Brain microvascular endothelial cell (primary cell): ENCODE results near the gene CA9.

Experiments used
- DNase-seq: peaks from one replicate; pipeline ENCODE4 v3.0.0-alpha.2; 2020
- H3K27ac ChIP-seq: fragments of 250-450 bp; sonication (Bioruptor Pico); 2 replicates; pipeline ENCODE4 v1.5.1; 2020; ENCODE audit warnings: mild to moderate bottlenecking, moderate library complexity
- H3K27me3 ChIP-seq: fragments of 250-450 bp; sonication (Bioruptor Pico); replicated peaks from 2 replicates; pipeline ENCODE4 v1.5.1; 2020; ENCODE audit warnings: mild to moderate bottlenecking
- H3K36me3 ChIP-seq: fragments of 250-450 bp; sonication (Bioruptor Pico); replicated peaks from 2 replicates; pipeline ENCODE4 v1.5.1; 2020; ENCODE audit warnings: mild to moderate bottlenecking
- H3K4me3 ChIP-seq: 2 replicates; pipeline ENCODE4 v1.5.1; 2011; ENCODE audit warnings: low read depth, mild to moderate bottlenecking, control low read depth, low read length, moderate library complexity
- in situ Hi-C: cut with HindIII; loops from 2 replicates; pipeline ENCODE4 v1.10.0; 2017; ENCODE audit warnings: low sequenced_read_pairs, low pct_ligation_motif_present
- TF ChIP-seq, protein P1 (sequence below): IDR thresholded peaks from 2 replicates; pipeline ENCODE4 v1.5.1; 2011; ENCODE audit warnings: low read depth, mild to moderate bottlenecking, moderate library complexity, low read length, control low read depth, inconsistent platforms; ENCODE audit errors: missing control alignments

The CA9 gene

DNA sequence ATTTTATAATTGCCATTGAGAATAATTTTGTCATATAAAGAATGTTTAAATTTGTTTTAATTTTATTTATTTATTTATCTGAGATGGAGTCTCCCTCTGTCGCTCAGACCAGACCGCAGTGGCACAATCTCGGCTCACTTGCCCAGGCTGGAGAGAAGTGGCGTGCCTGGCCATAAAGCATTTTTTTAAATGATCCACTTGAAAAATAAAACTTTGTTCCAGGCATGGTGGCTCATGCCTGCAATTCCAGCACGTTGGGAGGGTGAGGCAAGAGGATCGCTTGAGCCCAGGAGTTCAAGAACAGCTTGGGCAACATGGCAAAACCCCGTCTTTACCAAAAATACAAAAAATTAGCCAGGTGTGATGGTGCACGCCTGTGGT, 20.9 kb upstream of the CA9 start:
- Histone ChIP-seq H3K36me3 (no peaks in the 10 kb centered on the region), H3K4me3 (no peak overlapping the region), H3K27me3 (no peaks in the 10 kb centered on the region), H3K27ac (no peak overlapping the region)
- DNase-seq, result no peak
- in situ Hi-C loops, result no loop called here
- TF ChIP-seq, protein P1, sequence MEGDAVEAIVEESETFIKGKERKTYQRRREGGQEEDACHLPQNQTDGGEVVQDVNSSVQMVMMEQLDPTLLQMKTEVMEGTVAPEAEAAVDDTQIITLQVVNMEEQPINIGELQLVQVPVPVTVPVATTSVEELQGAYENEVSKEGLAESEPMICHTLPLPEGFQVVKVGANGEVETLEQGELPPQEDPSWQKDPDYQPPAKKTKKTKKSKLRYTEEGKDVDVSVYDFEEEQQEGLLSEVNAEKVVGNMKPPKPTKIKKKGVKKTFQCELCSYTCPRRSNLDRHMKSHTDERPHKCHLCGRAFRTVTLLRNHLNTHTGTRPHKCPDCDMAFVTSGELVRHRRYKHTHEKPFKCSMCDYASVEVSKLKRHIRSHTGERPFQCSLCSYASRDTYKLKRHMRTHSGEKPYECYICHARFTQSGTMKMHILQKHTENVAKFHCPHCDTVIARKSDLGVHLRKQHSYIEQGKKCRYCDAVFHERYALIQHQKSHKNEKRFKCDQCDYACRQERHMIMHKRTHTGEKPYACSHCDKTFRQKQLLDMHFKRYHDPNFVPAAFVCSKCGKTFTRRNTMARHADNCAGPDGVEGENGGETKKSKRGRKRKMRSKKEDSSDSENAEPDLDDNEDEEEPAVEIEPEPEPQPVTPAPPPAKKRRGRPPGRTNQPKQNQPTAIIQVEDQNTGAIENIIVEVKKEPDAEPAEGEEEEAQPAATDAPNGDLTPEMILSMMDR, result no peak

DNA sequence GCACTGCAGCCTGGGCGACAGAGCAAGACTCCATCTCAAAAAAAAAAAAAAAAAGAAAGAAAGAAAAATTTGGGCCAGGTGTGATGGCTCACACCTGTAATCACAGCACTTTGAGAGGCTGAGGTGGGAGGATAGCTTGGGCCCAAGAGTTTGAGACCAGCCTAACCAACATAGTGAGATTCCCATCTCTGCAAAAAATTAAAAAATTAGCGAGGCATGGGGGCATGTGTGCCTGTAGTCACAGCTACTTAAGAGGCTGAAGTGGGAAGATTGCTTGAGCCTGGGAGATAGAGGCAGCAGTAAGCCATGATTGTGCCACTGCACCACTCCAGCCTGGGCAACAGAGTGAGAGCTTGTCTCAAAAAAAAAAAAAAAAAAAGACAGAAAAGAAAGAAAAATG, 20.1 kb upstream of the CA9 start:
- Histone ChIP-seq H3K36me3 (no peaks in the 10 kb centered on the region), H3K27me3 (no peaks in the 10 kb centered on the region), H3K27ac (no peak overlapping the region), H3K4me3 (no peak overlapping the region)
- DNase-seq, result no peak
- TF ChIP-seq, protein P1, result no peak
- in situ Hi-C loops, result no loop called here

DNA sequence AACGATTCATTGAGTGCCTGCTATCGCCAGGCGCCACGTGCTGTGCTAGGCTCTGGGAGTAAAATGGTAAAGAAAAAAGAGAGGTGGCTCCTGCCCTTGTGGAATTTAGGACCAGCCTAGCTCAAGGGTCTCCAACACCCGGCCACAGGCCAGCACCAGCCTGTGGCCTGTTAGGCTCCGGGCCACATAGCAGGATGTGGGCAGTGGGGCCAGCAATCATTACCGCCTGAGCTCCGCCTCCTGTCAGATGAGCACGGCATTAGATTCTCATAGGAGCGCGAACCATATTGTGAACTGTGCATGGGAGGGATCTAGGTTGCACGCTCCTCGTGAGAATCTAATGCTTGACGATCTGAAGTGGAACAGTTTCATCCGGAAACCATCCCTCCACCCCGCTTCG, 17.4 kb upstream of the CA9 start:
- no peak overlapping the region for H3K4me3 ChIP-seq
- TF ChIP-seq, protein P1, result no peak
- H3K36me3 ChIP-seq, result peaks cover 7% of the 10 kb centered on the region
- no peak overlapping the region for H3K27ac ChIP-seq
- in situ Hi-C loops, result no loop called here
- no peak for DNase-seq
- no peaks in the 10 kb centered on the region for H3K27me3 ChIP-seq

DNA sequence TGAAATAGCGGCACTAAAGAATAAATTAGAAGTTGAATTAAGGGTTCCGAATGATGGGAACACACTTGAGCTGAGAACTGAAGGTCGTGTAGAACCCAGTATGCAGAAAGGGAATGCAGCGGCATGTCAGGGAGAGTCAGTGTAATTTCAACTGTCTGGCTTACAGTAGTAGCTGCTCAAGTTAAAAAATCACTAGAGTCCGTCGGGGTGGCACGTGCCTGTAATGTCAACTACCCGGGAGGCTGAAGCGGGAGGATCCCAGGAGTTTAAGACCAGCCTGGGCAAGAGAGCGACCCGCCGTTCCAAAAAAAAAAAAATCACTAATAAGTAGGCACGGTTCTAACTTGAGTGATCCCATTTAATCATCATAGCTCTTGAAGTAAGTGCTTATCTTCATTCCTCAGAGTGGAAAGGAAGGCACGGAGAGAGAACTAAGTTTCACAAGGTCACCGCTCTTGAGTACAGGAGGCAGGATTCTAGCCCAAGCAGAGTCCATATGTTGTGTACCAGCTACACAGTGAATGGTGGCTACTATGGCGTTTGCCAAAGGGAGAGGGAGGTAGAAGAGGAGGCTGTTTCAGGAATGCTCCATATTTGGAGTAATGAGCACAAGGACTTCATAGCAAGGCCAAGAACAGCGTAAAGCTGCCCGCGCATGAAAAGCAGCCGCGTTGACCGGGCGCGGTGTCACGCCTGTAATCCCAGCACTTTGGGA, 16.7 kb upstream of the CA9 start:
- Histone ChIP-seq H3K27me3 (no peaks in the 10 kb centered on the region), H3K36me3 (peaks cover 7% of the 10 kb centered on the region), H3K4me3 (peak overlapping the region; percentile 47), H3K27ac (peak overlapping the region; percentile 56)
- in situ Hi-C loops, result no loop called here
- DNase-seq, result no peak
- TF ChIP-seq, protein P1, result no peak

DNA sequence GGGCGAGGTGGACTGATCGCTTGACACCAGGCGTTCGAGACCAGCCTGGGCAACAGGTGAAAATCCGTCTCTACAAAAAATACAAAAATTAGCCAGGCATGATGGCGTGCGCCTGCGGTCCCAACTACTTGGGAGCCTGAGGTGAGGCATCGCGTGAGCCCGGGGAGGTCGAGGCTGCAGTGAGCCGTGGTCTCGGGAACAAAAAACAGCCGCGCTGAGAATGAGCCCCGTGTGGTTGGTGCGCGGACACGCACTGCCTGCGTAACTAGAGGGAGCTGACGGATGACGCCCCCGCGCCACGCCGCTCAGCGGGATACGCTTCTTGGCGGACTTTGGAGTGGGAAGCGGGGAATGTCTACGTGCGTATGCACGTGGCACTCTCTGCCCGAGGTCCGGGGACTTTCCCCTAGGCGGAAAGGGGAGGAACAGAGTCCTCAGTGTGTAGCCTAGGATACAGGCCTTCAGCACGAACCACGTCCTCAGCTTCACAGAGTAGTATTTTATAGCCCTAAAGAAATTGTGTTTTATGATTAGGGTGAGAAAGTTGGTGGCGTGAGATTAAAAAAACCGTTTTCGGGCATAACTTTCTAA, 16.1 kb upstream of the CA9 start, which contains the start of gene RMRP:
RMRP (minus strand) TSS at position 474 of the 591 bp plus-strand sequence.
- peak within 1 kb of the TSS; percentile 99 for H3K27ac ChIP-seq
- in situ Hi-C loops, result no loop called here
- peak; percentile 99 for DNase-seq
- TF ChIP-seq, protein P1, result peak; percentile 29
- peak within 1 kb of the TSS; percentile 84 for H3K4me3 ChIP-seq
- H3K36me3 ChIP-seq, result peaks cover 7% of the 10 kb centered on the region
- H3K27me3 ChIP-seq, result no peaks in the 10 kb centered on the region
